SK-N-SH (cell line): ENCODE measurements around the gene LRRC10B. TPM values are rescaled to one million over a fixed set of nuclear protein-coding genes. Genes with fewer than 3 reads are reported as not detected.

Experiments used
- CTCF ChIA-PET: fragments of 300-600, 350-600 bp; formaldehyde crosslinking; extraction: SDS; loops from one replicate; lab custom pipeline; 2021; lab: Yijun Ruan, JAX
- POLR2A ChIA-PET: fragments of 350-600 bp; sonication (Branson Sonifier 250); formaldehyde crosslinking; extraction: SDS; loops from one replicate; lab custom pipeline; 2020; ENCODE audit warnings: antibody characterized with exemption, inconsistent platforms; lab: Yijun Ruan, JAX
- DNase-seq: peaks from one replicate; pipeline ENCODE4 v3.0.0; 2012
- H2AFZ ChIP-seq: fragments of 200-600 bp; sonication (generic); 2 replicates; pipeline ENCODE4 v1.8.1; 2016; ENCODE audit warnings: antibody characterized with exemption, mild to moderate bottlenecking, low read depth
- H3F3A ChIP-seq: fragments of 200-600 bp; sonication (generic); replicated peaks from 2 replicates; pipeline ENCODE3; 2016; ENCODE audit warnings: antibody characterized with exemption, mild to moderate bottlenecking; ENCODE audit not compliant: insufficient read depth
- H3K27ac ChIP-seq, 2 experiments: fragments of 200-500 bp in 1 of 2; fragments of 200-600 bp in 1 of 2; sonication (Bioruptor generic) in 1 of 2; sonication (generic), shearing (Covaris generic) in 1 of 2; 2 replicates each; pipeline versions ENCODE4 v1.5.1 to v1.6.1; 2014 to 2016; ENCODE audit warnings: low read depth in 2 of 2, inconsistent platforms in 1 of 2, low read length in 1 of 2, mild to moderate bottlenecking in 1 of 2, mixed read lengths in 1 of 2
- H3K27me3 ChIP-seq: fragments of 200-600 bp; sonication (generic), shearing (Covaris generic); 2 replicates; pipeline ENCODE4 v1.6.1; 2016; ENCODE audit warnings: mixed run types; ENCODE audit not compliant: insufficient read depth
- H3K36me3 ChIP-seq, 2 experiments: fragments of 200-500 bp in 1 of 2; fragments of 200-600 bp in 1 of 2; sonication (Bioruptor generic) in 1 of 2; sonication (generic) in 1 of 2; replicated peaks in 1 of 2; 2 replicates each; pipeline versions ENCODE3 to v1.5.1; 2014 to 2016; ENCODE audit warnings: low read length in 1 of 2, mild to moderate bottlenecking in 1 of 2; ENCODE audit not compliant: insufficient read depth in 2 of 2, control insufficient read depth in 1 of 2
- H3K4me1 ChIP-seq, 2 experiments: fragments of 200-500 bp in 1 of 2; fragments of 200-600 bp in 1 of 2; sonication (Bioruptor generic) in 1 of 2; sonication (generic), shearing (Covaris generic) in 1 of 2; 2 replicates each; pipeline versions ENCODE4 v1.5.1 to v1.6.1; 2014 to 2016; ENCODE audit warnings: low read depth in 1 of 2, low read length in 1 of 2, mixed run types in 1 of 2; ENCODE audit not compliant: insufficient read depth in 2 of 2, control insufficient read depth in 1 of 2
- H3K4me2 ChIP-seq: fragments of 200-600 bp; sonication (generic), shearing (Covaris generic); 2 replicates; pipeline ENCODE4 v1.6.1; 2017; ENCODE audit warnings: mixed run types
- H3K4me3 ChIP-seq, 2 experiments: fragments of 200-500 bp in 1 of 2; fragments of 200-600 bp in 1 of 2; sonication (Bioruptor generic) in 1 of 2; sonication (generic), shearing (Covaris generic) in 1 of 2; 2 replicates each; pipeline versions ENCODE4 v1.5.1 to v1.8.1; 2014 to 2016; ENCODE audit warnings: low read depth in 2 of 2, inconsistent platforms in 1 of 2, low read length in 1 of 2, mild to moderate bottlenecking in 1 of 2, mixed read lengths in 1 of 2, moderate library complexity in 1 of 2
- H3K79me2 ChIP-seq: fragments of 200-600 bp; sonication (generic); 2 replicates; pipeline ENCODE4 v1.8.1; 2017; ENCODE audit warnings: mild to moderate bottlenecking; ENCODE audit not compliant: insufficient read depth
- H3K9ac ChIP-seq: fragments of 200-600 bp; sonication (generic); 2 replicates; pipeline ENCODE4 v1.6.1; 2017; ENCODE audit warnings: mixed run types
- H3K9me2 ChIP-seq: fragments of 200-600 bp; sonication (generic); 2 replicates; pipeline ENCODE4 v1.6.1; 2017; ENCODE audit warnings: mixed run types
- H3K9me3 ChIP-seq: fragments of 200-600 bp; sonication (generic); 2 replicates; pipeline ENCODE4 v1.6.1; 2017; ENCODE audit warnings: mixed run types, mild to moderate bottlenecking, moderate library complexity
- H4K20me1 ChIP-seq: fragments of 200-600 bp; sonication (generic); 2 replicates; pipeline ENCODE4 v1.6.1; 2017; ENCODE audit warnings: mild to moderate bottlenecking, mixed run types; ENCODE audit not compliant: insufficient read depth
- EP300 ChIP-seq, 2 experiments: IDR thresholded peaks; 2 replicates each; pipeline versions ENCODE4 v1.4.0 to v1.6.1; 2012; ENCODE audit warnings: borderline replicate concordance in 1 of 2, low read depth in 1 of 2, low read length in 1 of 2
- FOXJ3 ChIP-seq: sonication (generic); formaldehyde crosslinking; IDR thresholded peaks from 2 replicates; pipeline ENCODE4 v1.5.1; 2020; ENCODE audit warnings: mild to moderate bottlenecking, missing genetic modification reagents
- FOXM1 ChIP-seq: IDR thresholded peaks from 2 replicates; pipeline ENCODE4 v1.4.0; 2012; ENCODE audit warnings: low read depth, mild to moderate bottlenecking
- JUND ChIP-seq: IDR thresholded peaks from 2 replicates; pipeline ENCODE4 v1.4.0; 2012
- MXI1 ChIP-seq: IDR thresholded peaks from 2 replicates; pipeline ENCODE4 v1.6.1; 2012; ENCODE audit warnings: mild to moderate bottlenecking, low read depth, low read length, improper control_type of control experiment
- NFIC ChIP-seq: IDR thresholded peaks from 2 replicates; pipeline ENCODE4 v1.4.0; 2012; ENCODE audit warnings: borderline replicate concordance
- REST ChIP-seq: IDR thresholded peaks from 2 replicates; pipeline ENCODE4 v1.6.1; 2012; ENCODE audit warnings: mild to moderate bottlenecking, low read depth, low read length, moderate library complexity
- SIN3A ChIP-seq: IDR thresholded peaks from 2 replicates; pipeline ENCODE4 v1.6.1; 2012; ENCODE audit warnings: low read depth, mild to moderate bottlenecking, low read length, moderate library complexity, borderline replicate concordance
- USF1 ChIP-seq: IDR thresholded peaks from 2 replicates; pipeline ENCODE4 v1.4.0; 2012; ENCODE audit warnings: low read depth, borderline replicate concordance
- WGBS: methylation state at CpG from one replicate; pipeline ENCODE4 v1.1.6; 2017; ENCODE audit warnings: low lambda C conversion rate; 5-methylcytosine and 5-hydroxymethylcytosine counted together
- polyA plus RNA-seq, 3 experiments: library from polyadenylated mRNA; depleted of rRNA; stranded (reverse); fragments of >200 nt; gene quantifications; 2 replicates each; pipeline ENCODE4 v1.2.3, GENCODE V29; 2012

Gene LRRC10B
- polyA plus RNA-seq, 1 of the 3 experiments (the other 2 are of a cell fraction) = not detected

- TF ChIP-seq FOXJ3 (CRISPR knock-in tag) (no peak), NFIC (no peak), EP300 (IDR thresholded peaks at IDR 0.05; ENCODE audit: borderline replicate concordance in 1 of 2, low read depth in 1 of 2, low read length in 1 of 2) (no peak), USF1 (no peak), MXI1 (no peak), JUND (no peak), SIN3A (no peak)
- TF ChIP-seq, all 33 proteins: peak for 0
- H3K9ac ChIP-seq = no peak overlapping the region
- H3K4me3 ChIP-seq = no peak overlapping the region
- no peaks in the 10 kb centered on the region for H3F3A ChIP-seq
- DNase-seq = no peak
- no peaks in the 10 kb centered on the region for H3K27me3 ChIP-seq
- no peaks in the 10 kb centered on the region for H3K36me3 ChIP-seq
- H4K20me1 ChIP-seq = no peaks in the 10 kb centered on the region
- no peak overlapping the region; a peak in 1 of 4 replicates for H3K27ac ChIP-seq
- ChIA-PET CTCF (interaction anchor here (1.5 to 3.6 kb wide), 4 partner anchors 17 to 133 kb away, joined by 3 to 16 read pairs (median 5); no protein-coding TSS in a partner anchor), POLR2A (interaction anchor here (0.8 kb wide), 1 partner anchor 14 kb away, joined by 5 read pairs; the partner anchor contains the start of gene LRRC10B)
- H3K79me2 ChIP-seq = no peaks in the 10 kb centered on the region
- peaks cover 6 to 28% of the 10 kb centered on the region in 2 experiments; a peak in 1 of 4 replicates for H3K4me1 ChIP-seq
- no peak overlapping the region for H3K4me2 ChIP-seq
- H3K9me3 ChIP-seq = no peaks in the 10 kb centered on the region
- no peaks in the 10 kb centered on the region for H3K9me2 ChIP-seq
- H2AFZ ChIP-seq = no peak overlapping the region
- WGBS = 73% methylated on average over 9 of the region's 9 CpGs
Observed at GRCh38 chr11:61494381-61494961, 14.1 kb upstream of the LRRC10B start.

- POLR2A ChIA-PET = no interaction called here
- peak; percentile 65 for DNase-seq
- no peaks in the 10 kb centered on the region for H3K36me3 ChIP-seq
- H3K4me1 ChIP-seq = peaks cover 0 to 12% of the 10 kb centered on the region in 2 experiments; a peak in 1 of 4 replicates
- H3F3A ChIP-seq = no peaks in the 10 kb centered on the region
- H3K9me3 ChIP-seq = no peaks in the 10 kb centered on the region
- H4K20me1 ChIP-seq = no peaks in the 10 kb centered on the region
- no peaks in the 10 kb centered on the region for H3K9me2 ChIP-seq
- CTCF ChIA-PET = interaction anchor here (1.0 to 3.6 kb wide), 4 partner anchors 18 to 82 kb away, joined by 3 to 16 read pairs (median 5); no protein-coding TSS in a partner anchor
- H3K9ac ChIP-seq = no peak overlapping the region
- no peak overlapping the region for H3K4me2 ChIP-seq
- H3K27me3 ChIP-seq = no peaks in the 10 kb centered on the region
- no peak overlapping the region for H2AFZ ChIP-seq
- H3K79me2 ChIP-seq = no peaks in the 10 kb centered on the region
- no peak overlapping the region for H3K27ac ChIP-seq
- H3K4me3 ChIP-seq = no peak overlapping the region
- WGBS = 61% methylated on average over 22 of the region's 26 CpGs
- TF ChIP-seq FOXJ3 (CRISPR knock-in tag) (no peak), USF1 (peak; percentile 23; the same call in 1 of the 2 replicates), REST (no peak), FOXM1 (no peak), MXI1 (peak; percentile 78; the same call in 1 of the 2 replicates)
Observed at GRCh38 chr11:61495801-61496601, 12.5 kb upstream of the LRRC10B start.
